Naive thymus-derived CD4-positive, alpha-beta T cell (primary cell): ENCODE data around the gene HECTD4. TPM values are rescaled to one million over a fixed set of nuclear protein-coding genes. Genes with fewer than 3 reads are reported as not detected.

Experiments used
- ATAC-seq: fragments of 150-1000 bp; cut with Tn5 transposase; 2 replicates; pipeline ENCODE4 v1.10.0; 2021; ENCODE audit warnings: mild to moderate bottlenecking, moderate library complexity
- CTCF ChIA-PET: fragments of 350-600 bp; sonication (Branson Sonifier 250); formaldehyde crosslinking; loops from one replicate; lab custom pipeline; 2021; ENCODE audit warnings: antibody characterized with exemption; lab: Charles Lee
- POLR2A ChIA-PET: fragments of 350-600 bp; sonication (Branson Sonifier 250); formaldehyde crosslinking; loops from one replicate; lab custom pipeline; 2021; ENCODE audit warnings: antibody characterized with exemption, inconsistent platforms; lab: Charles Lee
- DNase-seq, 9 donors: peaks; one replicate each; pipeline versions ENCODE4 v3.0.0 to v3.0.0-alpha.2; 2020 to 2022; ENCODE audit warnings: mixed read lengths in 1 of 9
- H3K27ac ChIP-seq: one replicate; pipeline ENCODE4 v1.7.0; 2013; ENCODE audit warnings: mild to moderate bottlenecking, low read depth, low read length, moderate library complexity
- H3K27me3 ChIP-seq, 2 donors: one replicate each; pipeline ENCODE4 v1.7.0; 2013; ENCODE audit warnings: low read length in 2 of 2, mild to moderate bottlenecking in 2 of 2, moderate library complexity in 2 of 2; ENCODE audit not compliant: control insufficient read depth in 2 of 2, insufficient read depth in 2 of 2
- H3K36me3 ChIP-seq, 3 experiments: 1 replicate in 2 of 3; 2 replicates in 1 of 3; pipeline ENCODE4 v1.7.0; 2013; ENCODE audit warnings: low read length in 3 of 3, mild to moderate bottlenecking in 3 of 3, moderate library complexity in 1 of 3; ENCODE audit not compliant: insufficient read depth in 3 of 3, control insufficient read depth in 2 of 3
- H3K4me1 ChIP-seq, 2 donors: one replicate each; pipeline ENCODE4 v1.7.0; 2013; ENCODE audit warnings: low read length in 2 of 2, mild to moderate bottlenecking in 2 of 2, moderate library complexity in 1 of 2; ENCODE audit not compliant: control insufficient read depth in 2 of 2, insufficient read depth in 2 of 2
- H3K4me3 ChIP-seq: 2 replicates; pipeline ENCODE4 v1.7.0; 2013; ENCODE audit warnings: mild to moderate bottlenecking, low read length
- H3K9me3 ChIP-seq, 3 experiments: 1 replicate in 2 of 3; 2 replicates in 1 of 3; pipeline ENCODE4 v1.7.0; 2013; ENCODE audit warnings: low read length in 3 of 3; ENCODE audit not compliant: control insufficient read depth in 2 of 3
- H3K27ac Mint-ChIP-seq, 9 donors: one replicate each; pipeline ENCODE4 v1.8.0; 2020 to 2022; ENCODE audit warnings: mixed read lengths in 9 of 9, mild to moderate bottlenecking in 8 of 9, moderate library complexity in 5 of 9, inconsistent platforms in 2 of 9
- H3K27me3 Mint-ChIP-seq, 5 donors: one replicate each; pipeline ENCODE4 v1.8.0; 2021 to 2022; ENCODE audit warnings: mixed read lengths in 5 of 5, mild to moderate bottlenecking in 1 of 5
- H3K36me3 Mint-ChIP-seq, 5 donors: one replicate each; pipeline ENCODE4 v1.8.0; 2020 to 2022; ENCODE audit warnings: mixed read lengths in 5 of 5, mild to moderate bottlenecking in 3 of 5, inconsistent platforms in 1 of 5
- H3K4me1 Mint-ChIP-seq, 7 donors: one replicate each; pipeline ENCODE4 v1.8.0; 2020 to 2022; ENCODE audit warnings: mixed read lengths in 7 of 7, mild to moderate bottlenecking in 3 of 7, inconsistent platforms in 1 of 7
- H3K4me3 Mint-ChIP-seq, 10 donors: one replicate each; pipeline ENCODE4 v1.8.0; 2020 to 2022; ENCODE audit warnings: mild to moderate bottlenecking in 10 of 10, mixed read lengths in 10 of 10, moderate library complexity in 6 of 10, inconsistent platforms in 2 of 10
- H3K9me3 Mint-ChIP-seq, 11 donors: one replicate each; pipeline ENCODE4 v1.8.0; 2020 to 2022; ENCODE audit warnings: mixed read lengths in 11 of 11, mild to moderate bottlenecking in 4 of 11, inconsistent platforms in 1 of 11, moderate library complexity in 1 of 11
- intact Hi-C, 2 donors: fragments of 100-400 bp; cut with micrococcal nuclease; formaldehyde crosslinking; loops; one replicate each; pipeline ENCODE4 v1.15.1; 2023
- polyA plus RNA-seq, 2 donors: library from polyadenylated mRNA; unstranded; fragments of 300-500 nt; fragmentation: Illumina TruSeq; gene quantifications; one replicate each; pipeline ENCODE4 v1.2.3, GENCODE V29; 2021
- total RNA-seq, 6 experiments: library from RNA in 5 of 6; stranded (reverse) in 5 of 6; gene quantifications; 1 replicate in 5 of 6; 2 replicates in 1 of 6; pipeline ENCODE4 v1.2.3 and lab custom pipeline; 2021 to 2026

Gene HECTD4
- total and polyA plus RNA-seq, 7 experiments from 2014 or later, result 3.1 to 57.7 (median 47.9) TPM

DNA sequence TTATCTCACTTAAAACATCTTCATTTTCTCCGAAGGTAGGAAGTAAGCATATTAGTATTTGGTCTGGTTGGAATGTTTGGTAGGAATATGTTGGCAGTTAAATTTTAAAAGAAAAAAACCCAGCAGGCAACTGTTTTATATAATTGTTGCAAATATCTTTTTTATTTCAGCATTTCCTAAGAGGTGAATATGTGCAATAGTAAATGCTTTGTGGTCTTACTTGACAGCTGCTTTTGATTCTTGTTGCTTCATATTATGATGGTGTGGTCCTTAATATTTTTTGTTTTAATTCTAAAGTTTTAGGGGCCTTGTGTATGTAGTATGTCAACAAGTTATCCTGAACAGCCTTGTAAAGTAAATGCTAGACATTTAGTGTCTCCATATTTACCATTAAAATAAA, 250.5 kb downstream of the HECTD4 start:
- Mint-ChIP-seq H3K4me1 (peaks cover 27 to 64% (median 53%) of the 10 kb centered on the region in 7 donors), H3K9me3 (no peaks in the 10 kb centered on the region), H3K27ac (peak overlapping the region in 7 of 9 donors; percentile 47 to 91 (median 85)), H3K36me3 (peaks cover 0 to 29% (median 4%) of the 10 kb centered on the region in 5 donors), H3K27me3 (no peaks in the 10 kb centered on the region), H3K4me3 (peak overlapping the region in 6 of 10 donors; percentile 40 to 81 (median 50))
- CTCF ChIA-PET, result interaction anchor here (0.6 kb wide), 2 partner anchors 63 to 282 kb away, joined by 3 read pairs; no protein-coding TSS in a partner anchor
- Histone ChIP-seq H3K27me3 (no peaks in the 10 kb centered on the region), H3K4me3 (no peak overlapping the region), H3K4me1 (peaks cover 32 to 47% of the 10 kb centered on the region in 2 donors), H3K9me3 (no peaks in the 10 kb centered on the region), H3K36me3 (peaks cover 11 to 24% (median 15%) of the 10 kb centered on the region in 3 experiments), H3K27ac (peak overlapping the region; percentile 72)
- POLR2A ChIA-PET, result interaction anchor here (0.6 to 5.2 kb wide), 6 partner anchors 11 to 118 kb away, joined by 3 to 30 read pairs (median 8); partner anchors contain the start of gene NAA25
- no peak for DNase-seq
- intact Hi-C loops, result loop anchor here in 1 of 2 donors (2.0 to 5.0 kb wide), 4 partner anchors 54 to 289 kb away; partner anchors contain the start of genes ERP29, MAPKAPK5 and TMEM116
- no peak for ATAC-seq

- no peaks in the 10 kb centered on the region for H3K27me3 Mint-ChIP-seq
- Histone ChIP-seq H3K27ac (peak overlapping the region; percentile 72), H3K27me3 (no peaks in the 10 kb centered on the region), H3K36me3 (peaks cover 10 to 16% (median 12%) of the 10 kb centered on the region in 3 experiments), H3K9me3 (no peaks in the 10 kb centered on the region), H3K4me3 (peak overlapping the region; percentile 33), H3K4me1 (peaks cover 38 to 55% of the 10 kb centered on the region in 2 donors)
- peak overlapping the region in 9 of 10 donors; percentile 52 to 81 (median 70) for H3K4me3 Mint-ChIP-seq
- peaks cover 32 to 72% (median 59%) of the 10 kb centered on the region in 7 donors for H3K4me1 Mint-ChIP-seq
- intact Hi-C loops, result loop anchor here (1.0 to 5.0 kb wide), 6 partner anchors 21 to 288 kb away; partner anchors contain the start of genes ERP29 (in 2 of the 2), TMEM116 (in 2 of the 2) and MAPKAPK5 (in 1 of the 2)
- POLR2A ChIA-PET, result interaction anchor here (0.6 to 5.2 kb wide), 8 partner anchors 10 to 138 kb away, joined by 3 to 30 read pairs (median 6); partner anchors contain the start of genes ERP29, NAA25 and TMEM116
- peak in 7 of 9 donors; percentile 38 to 75 (median 67) for DNase-seq
- H3K36me3 Mint-ChIP-seq, result peaks cover 0 to 29% (median 4%) of the 10 kb centered on the region in 5 donors
- CTCF ChIA-PET, result no interaction called here
- peak; percentile 89 for ATAC-seq
- H3K27ac Mint-ChIP-seq, result peak overlapping the region; percentile 3 to 91 (median 85)
- H3K9me3 Mint-ChIP-seq, result no peaks in the 10 kb centered on the region
Observed at GRCh38 chr12:112130441-112130998, 251.7 kb downstream of the HECTD4 start.

DNA sequence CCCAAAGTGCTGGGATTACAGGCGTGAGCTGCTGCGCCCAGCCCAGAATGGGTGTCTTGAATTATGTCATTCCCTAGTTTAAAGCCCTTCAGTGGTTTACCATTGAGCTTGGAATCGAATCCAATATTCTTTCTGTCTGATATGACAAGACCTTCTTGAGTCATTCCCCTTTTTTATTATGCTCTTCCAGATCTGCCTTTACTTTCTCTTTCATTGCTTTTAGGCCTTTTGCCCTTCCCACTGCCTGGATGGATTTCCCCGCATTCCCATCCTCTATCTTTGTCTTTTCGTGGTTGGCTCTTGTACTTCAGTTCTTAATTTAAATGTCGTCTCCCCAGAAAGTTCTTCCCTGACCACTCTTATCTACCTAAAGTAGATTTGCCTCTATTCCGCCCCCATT, 255.3 kb downstream of the HECTD4 start:
- Mint-ChIP-seq H3K9me3 (no peaks in the 10 kb centered on the region), H3K27me3 (peaks cover 0 to 5% (median 0%) of the 10 kb centered on the region in 5 donors), H3K36me3 (peaks cover 0 to 17% (median 0%) of the 10 kb centered on the region in 5 donors), H3K27ac (peak overlapping the region; percentile 28 to 91 (median 85)), H3K4me1 (peaks cover 32 to 64% (median 52%) of the 10 kb centered on the region in 7 donors), H3K4me3 (peak overlapping the region; percentile 74 to 91 (median 88))
- Histone ChIP-seq H3K9me3 (no peaks in the 10 kb centered on the region), H3K4me3 (peak overlapping the region; percentile 97), H3K27me3 (no peaks in the 10 kb centered on the region), H3K36me3 (peaks cover 0 to 5% (median 0%) of the 10 kb centered on the region in 3 experiments), H3K27ac (peak overlapping the region; percentile 9), H3K4me1 (peaks cover 35 to 50% of the 10 kb centered on the region in 2 donors)
- intact Hi-C loops, result loop anchor here (5.0 kb wide), 2 partner anchors 135 to 180 kb away; no protein-coding TSS in a partner anchor
- no peak for ATAC-seq
- ChIA-PET POLR2A (interaction anchor here (0.8 to 6.0 kb wide), 6 partner anchors 12 to 32 kb away, joined by 3 to 81 read pairs (median 8); partner anchors contain the start of gene NAA25), CTCF (no interaction called here)
- no peak for DNase-seq

- Mint-ChIP-seq H3K36me3 (peaks cover 0 to 12% (median 0%) of the 10 kb centered on the region in 5 donors), H3K4me3 (peak overlapping the region; percentile 74 to 91 (median 88)), H3K9me3 (no peaks in the 10 kb centered on the region), H3K27ac (peak overlapping the region; percentile 28 to 91 (median 85)), H3K4me1 (peaks cover 24 to 55% (median 44%) of the 10 kb centered on the region in 7 donors), H3K27me3 (peaks cover 0 to 7% (median 0%) of the 10 kb centered on the region in 5 donors)
- no peaks in the 10 kb centered on the region for H3K9me3 ChIP-seq
- H3K27me3 ChIP-seq, result no peaks in the 10 kb centered on the region
- H3K4me1 ChIP-seq, result peaks cover 31 to 44% of the 10 kb centered on the region in 2 donors
- CTCF ChIA-PET, result interaction anchor here (3.1 kb wide), 1 partner anchor 17 kb away, joined by 8 read pairs; the partner anchor contains the start of gene NAA25
- peaks cover 0 to 5% (median 0%) of the 10 kb centered on the region in 3 experiments for H3K36me3 ChIP-seq
- peak overlapping the region; percentile 93 for H3K27ac ChIP-seq
- POLR2A ChIA-PET, result interaction anchor here (0.5 to 6.0 kb wide), 13 partner anchors 8 to 291 kb away, joined by 3 to 81 read pairs (median 3); partner anchors contain the start of genes ERP29, MAPKAPK5, NAA25 and TMEM116
- intact Hi-C loops, result loop anchor here (1.0 to 5.0 kb wide), 9 partner anchors 10 to 441 kb away; partner anchors contain the start of genes ERP29 (in 2 of the 2), NAA25 (in 2 of the 2), TMEM116 (in 2 of the 2) and BRAP (in 1 of the 2)
- H3K4me3 ChIP-seq, result peak overlapping the region; percentile 97
- ATAC-seq (no peak), DNase-seq (no peak)
Observed at GRCh38 chr12:112126000-112126438, 256.2 kb downstream of the HECTD4 start.

GRCh38 chr12:112125250-112125999, 256.8 kb downstream of the HECTD4 start, which contains the start of gene TRAFD1:
TRAFD1 (plus strand) TSS chr12:112125560; CDS start chr12:112130523, 4,963 bp downstream.
- Mint-ChIP-seq H3K27me3 (peaks cover 0 to 10% (median 0%) of the 10 kb centered on the region in 5 donors), H3K4me1 (peaks cover 21 to 49% (median 39%) of the 10 kb centered on the region in 7 donors), H3K36me3 (peaks cover 0 to 10% (median 0%) of the 10 kb centered on the region in 5 donors), H3K27ac (peak within 1 kb of the TSS; percentile 77 to 95 (median 88)), H3K9me3 (no peaks in the 10 kb centered on the region), H3K4me3 (peak within 1 kb of the TSS; percentile 74 to 91 (median 88))
- Histone ChIP-seq H3K27me3 (no peaks in the 10 kb centered on the region), H3K36me3 (peaks cover 0 to 5% (median 0%) of the 10 kb centered on the region in 3 experiments), H3K27ac (peak within 1 kb of the TSS; percentile 93), H3K4me3 (peak within 1 kb of the TSS; percentile 97), H3K4me1 (peaks cover 26 to 38% of the 10 kb centered on the region in 2 donors), H3K9me3 (no peaks in the 10 kb centered on the region)
- ATAC-seq (peak; percentile 100), DNase-seq (peak; percentile 96 to 99 (median 98))
- intact Hi-C loops, result loop anchor here (1.0 to 5.0 kb wide), 9 partner anchors 9 to 440 kb away; partner anchors contain the start of genes ERP29 (in 2 of the 2), NAA25 (in 2 of the 2), TMEM116 (in 2 of the 2) and BRAP (in 1 of the 2)
- ChIA-PET CTCF (interaction anchor here (3.1 kb wide), 1 partner anchor 16 kb away, joined by 8 read pairs; the partner anchor contains the start of gene NAA25), POLR2A (interaction anchor here (0.5 to 6.0 kb wide), 17 partner anchors 8 to 292 kb away, joined by 3 to 81 read pairs (median 3); partner anchors contain the start of genes ERP29, MAPKAPK5, NAA25 and TMEM116)
